Medulla oblongata (tissue), 1 donor: ENCODE data around the gene LY9.
A peak's percentile ranks its signal among the peaks of the same experiment; 100 is the strongest.
"Not testable (repeated sequence)": the region's sequence is repeated elsewhere in the genome, so short reads cannot be mapped to it uniquely, and the experiment has no call there.

Source experiments
- DNase-seq: peaks from one replicate; pipeline ENCODE4 v3.0.0-alpha.2; 2015; ENCODE audit errors: extremely low spot score

Gene LY9

DNA sequence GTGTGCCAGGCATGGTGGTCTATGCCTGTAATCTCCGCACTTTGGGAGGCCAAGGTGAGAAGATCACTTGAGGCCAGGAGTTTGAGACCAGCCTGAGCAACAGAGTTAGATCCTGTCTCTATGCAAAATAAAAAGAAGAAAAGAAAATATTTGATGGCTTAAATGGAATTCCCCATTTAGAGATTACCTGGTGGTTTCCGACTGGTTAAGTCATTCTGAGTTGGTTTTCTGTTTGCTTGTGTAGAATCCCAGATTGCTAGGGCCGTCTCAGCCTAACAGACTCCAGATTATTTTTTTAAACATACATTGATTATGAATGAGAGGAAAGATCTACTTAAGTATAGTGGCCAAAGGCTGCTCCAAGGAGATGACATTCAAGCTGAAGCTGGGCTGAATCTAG lies 22.9 kb upstream of the LY9 start:
- no peak for DNase-seq

DNA sequence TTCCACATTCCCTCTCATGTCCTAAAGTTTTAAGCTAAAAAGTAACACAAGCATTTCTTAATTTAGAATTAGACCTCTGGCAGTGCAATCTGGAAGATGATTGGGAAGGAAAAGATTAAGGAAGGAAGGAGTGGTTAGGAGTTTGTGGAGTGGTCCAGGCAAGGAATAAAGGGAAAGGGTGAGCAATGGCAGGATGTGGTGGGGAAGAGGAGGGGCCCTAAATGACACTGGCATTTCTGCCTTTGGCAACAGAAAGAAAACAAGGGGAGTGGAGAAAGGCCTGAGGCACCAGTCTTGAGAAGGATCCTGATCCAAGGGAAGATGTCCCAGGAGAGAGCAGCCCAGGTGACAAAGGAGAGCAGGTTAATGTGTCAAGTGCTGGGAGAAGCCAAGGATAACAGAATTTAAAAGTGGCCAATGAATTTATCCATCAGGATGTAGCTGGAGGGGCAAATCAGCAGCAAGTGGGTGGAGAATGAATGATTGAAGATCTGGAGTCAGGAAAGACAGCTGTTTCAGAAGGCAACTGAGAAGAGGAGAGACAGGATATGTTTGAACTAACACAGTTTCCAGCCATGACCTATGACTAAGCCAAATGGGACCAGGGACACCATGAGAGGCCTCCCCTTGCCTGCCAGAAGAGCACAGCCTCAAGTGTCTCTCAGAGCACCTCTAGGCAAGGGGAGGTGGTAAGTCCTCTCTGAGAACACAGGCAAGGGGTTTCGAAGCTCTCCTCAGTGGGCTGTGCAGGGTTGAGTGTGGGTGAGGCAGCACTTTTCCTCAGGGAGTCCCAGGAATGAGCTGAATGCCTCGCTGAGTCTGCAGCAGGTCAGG lies 20.9 kb upstream of the LY9 start:
- DNase-seq: no peak

DNA sequence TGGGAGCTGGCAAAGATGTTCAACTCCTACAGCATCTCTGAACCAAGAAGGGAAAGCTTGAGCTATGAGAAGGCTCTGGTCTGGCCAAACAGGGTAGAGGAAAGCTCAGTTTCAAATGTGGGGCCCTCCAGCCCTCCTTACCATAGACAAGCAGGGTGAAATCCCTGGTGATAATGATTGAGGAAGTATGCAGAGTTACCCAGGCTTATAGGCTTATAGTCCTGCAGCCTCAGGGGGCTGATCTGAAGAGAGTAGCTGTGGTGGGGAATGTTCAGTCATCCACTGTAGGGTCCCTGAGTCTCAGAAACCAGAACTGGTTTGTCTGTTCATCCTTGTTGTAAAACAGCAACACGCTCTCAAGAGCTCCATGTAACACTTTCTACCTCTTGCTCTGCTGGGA lies 19.8 kb upstream of the LY9 start:
- no peak for DNase-seq

GRCh38 chr1:160777486-160778089 lies 18.4 kb upstream of the LY9 start:
- DNase-seq: no peak

GRCh38 chr1:160778976-160779375 lies 17.0 kb upstream of the LY9 start:
- DNase-seq: no peak

DNA sequence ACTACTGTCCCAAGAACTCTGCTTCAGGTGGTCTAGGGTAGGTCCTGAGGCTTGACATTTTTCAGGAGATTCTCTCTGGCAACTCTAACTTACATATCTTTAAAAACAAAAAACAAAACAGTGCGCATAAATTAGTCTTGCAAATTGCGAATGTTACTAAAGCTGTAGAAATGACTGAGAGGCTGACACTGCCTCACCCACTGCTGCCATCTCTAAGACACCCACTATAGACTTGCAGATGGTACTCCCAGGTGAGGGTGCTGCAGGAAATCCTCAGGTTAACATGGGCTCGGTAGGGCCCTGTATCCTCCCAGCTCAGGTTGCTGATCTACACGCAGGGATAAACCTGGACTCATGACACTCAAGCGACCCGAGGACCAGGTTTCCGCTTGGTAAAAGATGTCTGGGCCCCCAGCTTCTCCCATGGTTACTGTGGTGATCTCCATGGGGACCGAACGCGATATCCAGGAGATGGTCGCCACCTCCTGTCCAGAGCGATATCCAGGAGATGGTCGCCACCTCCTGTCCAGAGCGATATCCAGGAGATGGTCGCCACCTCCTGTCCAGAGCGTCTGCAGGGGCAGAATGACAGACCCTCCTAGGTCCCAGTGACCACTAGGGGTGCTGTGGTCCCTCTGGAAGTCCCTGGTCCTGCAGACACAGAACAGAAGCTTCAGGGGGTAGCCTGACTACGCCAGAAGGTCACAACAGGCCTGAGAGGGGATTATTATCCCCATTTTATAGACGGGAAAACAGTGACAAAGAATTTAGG lies 16.2 kb upstream of the LY9 start:
- no peak for DNase-seq

DNA sequence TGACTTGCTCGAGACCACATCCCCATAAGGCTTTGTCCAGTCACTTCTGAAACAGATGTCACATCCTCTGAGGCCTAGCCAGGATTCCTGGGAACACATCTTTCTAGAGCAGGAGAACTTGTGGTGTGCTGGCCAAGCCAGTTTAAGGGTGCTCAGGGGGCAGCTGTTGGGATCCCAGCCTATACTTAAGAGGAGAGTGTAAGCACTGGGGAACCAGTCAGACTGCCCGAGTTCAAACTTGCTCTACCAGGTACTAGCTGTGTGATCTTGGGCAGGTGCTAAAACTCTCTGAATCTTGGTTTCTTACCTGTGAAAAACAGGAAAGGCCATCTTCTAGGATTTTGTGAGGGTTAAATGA lies 15.6 kb upstream of the LY9 start:
- DNase-seq: no peak

GRCh38 chr1:160781186-160781766 lies 14.7 kb upstream of the LY9 start:
- no peak for DNase-seq

GRCh38 chr1:160781914-160782689 lies 13.9 kb upstream of the LY9 start:
- peak; percentile 34 for DNase-seq

DNA sequence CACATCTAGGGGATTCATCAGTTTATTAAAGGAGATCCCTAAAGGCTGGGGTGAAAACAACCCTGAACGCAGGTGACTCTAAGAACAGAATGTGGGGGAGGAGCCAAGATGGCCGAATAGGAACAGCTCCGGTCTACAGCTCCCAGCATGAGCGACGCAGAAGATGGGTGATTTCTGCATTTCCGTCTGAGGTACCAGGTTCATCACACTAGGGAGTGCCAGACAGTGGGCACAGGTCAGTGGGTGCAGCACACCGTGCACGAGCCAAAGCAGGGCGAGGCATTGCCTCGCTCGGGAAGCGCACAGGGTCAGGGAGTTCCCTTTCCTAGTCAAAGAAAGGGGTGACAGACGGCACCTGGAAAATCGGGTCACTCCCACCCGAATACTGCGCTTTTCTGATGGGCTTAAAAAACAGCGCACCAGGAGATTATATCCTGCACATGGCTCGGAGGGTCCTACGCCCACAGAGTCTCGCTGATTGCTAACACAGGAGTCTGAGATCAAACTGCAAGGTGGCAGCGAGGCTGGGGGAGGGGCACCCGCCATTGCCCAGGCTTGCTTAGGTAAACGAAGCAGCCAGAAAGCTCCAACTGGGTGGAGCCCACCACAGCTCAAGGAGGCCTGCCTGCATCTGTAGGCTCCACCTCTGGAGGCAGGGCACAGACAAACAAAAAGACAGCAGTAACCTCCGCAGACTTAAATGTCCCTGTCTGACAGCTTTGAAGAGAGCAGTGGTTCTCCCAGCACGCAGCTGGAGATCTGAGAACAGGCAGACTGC lies 12.8 kb upstream of the LY9 start:
- not testable (repeated sequence) for DNase-seq

- DNase-seq: no peak
These were observed 6.8 kb upstream of the LY9 start for GRCh38 chr1:160789051-160789701.

GRCh38 chr1:160789702-160790611 lies 6.0 kb upstream of the LY9 start:
- DNase-seq: no peak

- DNase-seq: no peak
These were observed 1.6 kb upstream of the LY9 start for GRCh38 chr1:160794376-160794775.

DNA sequence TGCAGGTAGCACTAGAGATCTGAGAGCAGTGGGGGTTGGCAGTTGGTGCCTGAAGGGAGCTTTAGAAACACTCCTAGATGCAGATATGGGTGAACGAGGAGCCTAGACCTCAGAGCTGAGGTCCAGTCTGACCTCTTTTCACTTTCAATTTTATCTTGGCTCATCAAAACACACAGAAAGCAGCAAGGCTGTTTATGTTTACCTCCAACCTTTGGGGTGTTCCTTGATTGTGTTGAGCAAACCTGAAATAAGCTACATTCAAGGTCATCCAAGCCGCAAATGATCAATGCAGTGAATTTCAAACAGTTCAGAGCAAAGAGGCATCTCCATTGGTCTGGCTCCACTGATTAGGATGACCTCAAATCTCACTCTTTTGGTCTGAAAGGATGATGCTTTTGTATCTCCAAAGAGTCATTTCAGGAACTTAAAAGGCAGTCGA lies 1.3 kb downstream of the LY9 start:
- no peak for DNase-seq

DNA sequence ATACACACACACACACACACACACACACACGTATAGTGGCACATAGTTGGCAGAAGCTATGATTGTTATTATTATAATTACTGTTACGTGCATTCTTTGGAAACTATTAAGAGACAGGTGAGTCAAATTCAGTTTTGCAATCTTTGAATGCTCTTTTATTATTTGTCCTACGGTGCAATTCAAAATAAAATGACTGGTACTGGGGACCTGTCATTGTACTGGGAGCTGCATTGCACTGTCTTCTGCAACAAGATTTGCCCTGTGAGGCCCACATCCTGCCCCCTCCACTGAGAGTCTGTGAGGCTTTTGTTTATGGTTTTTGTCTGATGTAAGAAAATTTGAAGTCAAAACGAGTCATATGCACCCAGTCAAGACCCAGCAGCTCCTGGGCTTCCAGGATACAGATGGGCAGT lies 1.9 kb downstream of the LY9 start:
- DNase-seq: no peak

DNA sequence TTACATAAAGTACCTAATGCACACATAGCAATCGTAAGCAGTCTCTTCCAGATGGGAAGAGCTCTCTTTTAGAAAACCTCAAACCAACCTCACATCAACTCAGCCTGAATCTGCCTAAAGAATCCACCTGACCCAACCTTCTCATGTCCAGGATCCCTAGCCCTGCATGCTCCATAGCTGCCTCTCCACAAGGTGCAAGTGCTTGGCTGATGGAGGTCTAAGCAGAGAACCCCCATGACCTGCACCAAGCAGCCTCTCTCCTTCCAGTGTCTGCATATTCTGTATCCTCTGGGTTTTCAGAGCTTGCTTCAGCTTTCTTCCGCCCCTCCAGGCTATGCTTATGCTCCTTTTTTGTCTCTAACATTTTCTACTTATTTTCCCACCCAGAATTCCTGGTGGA lies 2.5 kb downstream of the LY9 start:
- DNase-seq: no peak

GRCh38 chr1:160799641-160800040 lies 3.7 kb downstream of the LY9 start:
- no peak for DNase-seq

- no peak for DNase-seq
These were observed 4.2 kb downstream of the LY9 start for GRCh38 chr1:160800142-160800541.
